Stimulated activated CD8-positive, alpha-beta memory T cell treated with anti-CD3 and anti-CD28 coated beads, Interleukin-12 subunit alpha, Interleukin-12 subunit beta, amount 100 ng/mL, for 24 hours (primary cell): ENCODE data around the gene NEU2.
"Not testable (repeated sequence)": the region's sequence is repeated elsewhere in the genome, so short reads cannot be mapped to it uniquely, and the experiment has no call there.

Source experiments
- DNase-seq: peaks from one replicate; pipeline ENCODE4 v3.0.0-alpha.2; 2020; ENCODE audit errors: extremely low read depth

NEU2 gene

GRCh38 chr2:233034091-233034882 is 1.8 kb downstream of the NEU2 start:
- no peak for DNase-seq

- DNase-seq = no peak
Observed at GRCh38 chr2:233035426-233036161, 3.1 kb downstream of the NEU2 start.

- no peak for DNase-seq
Observed at GRCh38 chr2:233036162-233036838, 3.8 kb downstream of the NEU2 start.

- DNase-seq = no peak
Observed at GRCh38 chr2:233037078-233037477, 4.6 kb downstream of the NEU2 start.

- DNase-seq = no peak
Observed at GRCh38 chr2:233039212-233039845, 6.9 kb downstream of the NEU2 start.

GRCh38 chr2:233039846-233040530 is 7.5 kb downstream of the NEU2 start:
- no peak for DNase-seq

- no peak for DNase-seq
Observed at GRCh38 chr2:233040571-233040970, 8.1 kb downstream of the NEU2 start.

GRCh38 chr2:233041722-233042323 is 9.4 kb downstream of the NEU2 start:
- no peak for DNase-seq

- no peak for DNase-seq
Observed at GRCh38 chr2:233042549-233042948, 10.1 kb downstream of the NEU2 start.

GRCh38 chr2:233044974-233045605 is 12.6 kb downstream of the NEU2 start:
- no peak for DNase-seq

GRCh38 chr2:233047206-233047605 is 14.7 kb downstream of the NEU2 start:
- no peak for DNase-seq

- no peak for DNase-seq
Observed at GRCh38 chr2:233047667-233048066, 15.2 kb downstream of the NEU2 start.

GRCh38 chr2:233048569-233049193 is 16.2 kb downstream of the NEU2 start:
- DNase-seq = no peak

- DNase-seq = no peak
Observed at GRCh38 chr2:233049194-233049761, 16.8 kb downstream of the NEU2 start.

- no peak for DNase-seq
Observed at GRCh38 chr2:233051241-233052149, 19.0 kb downstream of the NEU2 start.

- not testable (repeated sequence) for DNase-seq
Observed at GRCh38 chr2:233052517-233052916, 20.0 kb downstream of the NEU2 start.

GRCh38 chr2:233053928-233054784 is 21.7 kb downstream of the NEU2 start:
- peak; percentile 47 for DNase-seq

- DNase-seq = no peak
Observed at GRCh38 chr2:233055362-233055761, 22.9 kb downstream of the NEU2 start.
